Motor neuron (in vitro differentiated cells): Measurements from ENCODE around the gene TLCD1. TPM values are rescaled to one million over a fixed set of nuclear protein-coding genes. Genes with fewer than 3 reads are reported as not detected.

Experiments used
- ATAC-seq, 8 experiments: fragments of 200-7000 bp; cut with Tn5 transposase; replicated peaks in 6 of 8; 2 replicates each; pipeline ENCODE4 v1.8.0; 2021; ENCODE audit warnings: mild to moderate bottlenecking in 8 of 8, moderate library complexity in 8 of 8
- H3K27ac ChIP-seq, 2 donors: fragments of 250-450 bp; sonication (Bioruptor Pico); 2 replicates each; pipeline ENCODE4 v1.9.0; 2021; ENCODE audit warnings: antibody characterized with exemption in 2 of 2, mild to moderate bottlenecking in 2 of 2, moderate library complexity in 1 of 2
- H3K4me1 ChIP-seq, 2 donors: fragments of 250-450 bp; sonication (Bioruptor Pico); replicated peaks in 1 of 2; 2 replicates each; pipeline ENCODE4 v1.6.1; 2021; ENCODE audit warnings: antibody characterized with exemption in 2 of 2, mild to moderate bottlenecking in 2 of 2, moderate library complexity in 1 of 2
- H3K4me3 ChIP-seq, 5 donors: fragments of 250-450 bp; sonication (Bioruptor Pico); 2 replicates each; pipeline ENCODE4 v1.9.0; 2021; ENCODE audit warnings: antibody characterized with exemption in 5 of 5, mild to moderate bottlenecking in 5 of 5, moderate library complexity in 4 of 5
- WGBS, 10 experiments: fragments of 450-650 bp; shearing (Covaris generic); methylation state at CpG; one replicate each; pipeline ENCODE4 v1.0.0; 2022; 5-methylcytosine and 5-hydroxymethylcytosine counted together
- in situ Hi-C, 9 experiments: fragments of 400-800 bp; cut with MboI; loops; one replicate each; pipeline ENCODE4 v1.15.0; 2021; ENCODE audit warnings: low sequenced_read_pairs in 9 of 9, low pct_unique_long_range_greater_than_20kb in 2 of 9; ENCODE audit not compliant: unreplicated experiment in 9 of 9
- total RNA-seq, 8 experiments: library from RNA; unstranded; fragments of 300-600 nt; gene quantifications; 2 replicates each; pipeline versions ENCODE4 v1.2.3 to v1.2.4, GENCODE V29; 2022

TLCD1 gene
- total RNA-seq, 8 experiments from 2014 or later = 3.4 to 38.3 (median 7.5) TPM

- in situ Hi-C loops = loop anchor here in 1 of 9 experiments (25.0 kb wide), 1 partner anchor 367 kb away; no protein-coding TSS in a partner anchor
- peak overlapping the region; percentile 68 to 99 (median 92) for H3K4me3 ChIP-seq
- peaks cover 28 to 37% of the 10 kb centered on the region in 2 donors for H3K4me1 ChIP-seq
- H3K27ac ChIP-seq = peak overlapping the region; percentile 97 to 98
- whole genome bisulfite sequencing, 10 experiments = 0 to 2% (median 0%) methylated on average over 2 to 9 of the region's 31 CpGs; no CpG with 5 or more reads in 4 of the 10 experiments
- peak in 6 of 8 experiments; percentile 6 to 67 (median 61) for ATAC-seq
Observed at GRCh38 chr17:28744972-28745785, 19.1 kb upstream of the TLCD1 start.

DNA sequence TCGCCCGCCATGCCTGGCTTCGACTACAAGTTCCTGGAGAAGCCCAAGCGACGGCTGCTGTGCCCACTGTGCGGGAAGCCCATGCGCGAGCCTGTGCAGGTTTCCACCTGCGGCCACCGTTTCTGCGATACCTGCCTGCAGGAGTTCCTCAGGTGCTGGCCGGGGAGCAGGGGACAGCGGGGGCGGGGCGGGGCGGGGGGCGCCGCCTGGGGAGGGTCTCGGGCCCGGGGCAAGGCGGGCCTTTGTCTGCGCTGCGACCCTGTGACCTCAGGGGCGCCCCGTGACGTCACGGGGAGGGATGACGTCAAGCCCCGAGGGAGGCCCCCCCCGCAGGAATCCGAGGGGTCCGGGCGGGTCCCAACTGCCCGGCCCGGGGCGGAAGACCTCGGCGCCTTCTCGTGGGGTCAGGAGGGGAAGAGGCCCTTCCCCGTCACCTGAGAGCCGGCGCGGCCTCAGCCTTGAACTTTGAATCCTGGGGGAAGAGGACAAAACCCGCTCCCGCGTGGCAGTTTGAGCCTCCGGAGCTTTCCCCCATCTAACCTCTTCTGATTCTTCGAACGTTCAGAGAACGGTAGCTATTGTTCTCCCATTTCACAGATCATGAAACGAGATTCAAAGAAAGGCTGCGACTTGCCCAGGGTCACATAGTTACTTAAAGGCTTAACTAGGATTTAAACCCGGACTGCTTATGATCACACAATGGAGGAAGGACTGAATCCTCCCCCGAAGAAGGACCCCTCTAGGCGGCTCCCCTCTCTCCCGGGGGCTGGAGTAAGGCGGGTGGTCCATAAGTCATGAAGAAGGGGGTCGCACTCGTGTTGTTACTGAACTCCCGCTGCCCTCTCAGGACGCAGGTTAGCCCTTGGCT is 18.3 kb upstream of the TLCD1 start:
- Histone ChIP-seq H3K27ac (peak overlapping the region; percentile 97 to 98), H3K4me1 (peaks cover 24 to 31% of the 10 kb centered on the region in 2 donors), H3K4me3 (peak overlapping the region; percentile 68 to 99 (median 92))
- in situ Hi-C loops = loop anchor here in 1 of 9 experiments (25.0 kb wide), 1 partner anchor 368 kb away; no protein-coding TSS in a partner anchor
- 0% methylated on average over 1 to 8 of the region's 61 CpGs; no CpG with 5 or more reads in 3 of the 10 experiments for WGBS, 10 experiments
- peak in 6 of 8 experiments; percentile 8 to 14 (median 10) for ATAC-seq

- WGBS, 10 experiments = 0 to 12% (median 0%) methylated on average over 1 to 9 of the region's 70 CpGs; no CpG with 5 or more reads in 5 of the 10 experiments
- Histone ChIP-seq H3K4me1 (peaks cover 24 to 31% of the 10 kb centered on the region in 2 donors), H3K27ac (peak within 1 kb of the TSS; percentile 97 to 98), H3K4me3 (peak within 1 kb of the TSS; percentile 68 to 99 (median 92))
- in situ Hi-C loops = loop anchor here in 1 of 9 experiments (25.0 kb wide), 1 partner anchor 369 kb away; no protein-coding TSS in a partner anchor
- ATAC-seq = peak; percentile 53 to 76 (median 70)
Observed at GRCh38 chr17:28743243-28744103, 17.4 kb upstream of the TLCD1 start, which contains the start of gene TRAF4. TRAF4 (plus strand) TSS chr17:28744011; CDS start chr17:28744113, 102 bp downstream.

DNA sequence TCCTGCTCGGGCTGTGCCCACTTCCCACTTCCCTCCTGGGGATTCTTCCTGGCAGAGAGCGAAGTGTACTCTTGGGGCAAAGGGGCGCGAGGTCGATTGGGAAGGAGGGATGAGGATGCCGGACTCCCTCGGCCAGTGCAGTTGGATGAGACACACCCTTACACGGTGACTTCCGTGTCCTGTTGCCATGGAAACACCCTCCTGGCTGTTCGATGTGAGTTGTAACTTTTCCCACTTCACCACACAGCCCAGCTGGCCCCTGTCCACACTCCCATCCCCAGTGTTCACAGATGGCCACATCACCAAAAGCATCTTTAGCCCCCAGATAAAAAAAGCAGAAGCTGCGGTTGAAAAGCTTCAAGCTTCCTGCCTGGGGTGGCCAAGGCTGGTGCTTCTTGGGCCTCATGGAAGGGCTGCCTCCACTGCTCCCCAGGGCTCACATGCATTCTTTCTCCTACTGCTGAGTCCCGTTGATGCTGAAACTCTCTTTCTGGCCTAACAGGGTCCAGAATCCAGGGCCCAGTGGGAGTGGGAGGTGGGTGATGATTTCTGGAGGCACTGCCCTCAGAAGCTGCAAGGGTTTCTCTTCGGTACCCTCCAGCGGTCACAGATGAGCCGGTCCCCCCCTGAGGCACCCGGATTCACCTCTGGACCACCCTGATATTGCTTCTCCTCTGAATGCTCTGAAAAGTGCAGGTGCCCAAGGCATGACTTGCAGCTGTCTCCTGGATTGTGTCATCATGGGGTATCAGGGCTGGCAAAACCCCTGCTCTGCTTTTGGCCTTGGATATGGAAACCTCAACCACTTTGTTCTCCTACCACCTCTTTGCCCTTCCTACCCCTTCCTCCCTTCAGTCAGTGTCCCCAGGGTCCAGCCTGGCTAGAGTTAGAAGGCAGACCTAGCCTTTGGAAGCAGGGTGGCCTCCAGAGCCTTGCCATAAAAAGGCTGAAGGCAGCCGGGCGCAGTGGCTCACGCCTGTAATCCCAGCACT is 15.6 kb upstream of the TLCD1 start:
- Histone ChIP-seq H3K27ac (peak overlapping the region in 1 of 2 donors; percentile 97), H3K4me3 (no peak overlapping the region), H3K4me1 (peaks cover 22 to 29% of the 10 kb centered on the region in 2 donors)
- WGBS, 10 experiments = 70 to 100% (median 94%) methylated on average over 1 to 6 of the region's 19 CpGs; no CpG with 5 or more reads in 4 of the 10 experiments
- in situ Hi-C loops = loop anchor here in 1 of 9 experiments (25.0 kb wide), 1 partner anchor 371 kb away; no protein-coding TSS in a partner anchor
- no peak for ATAC-seq

- no peak for ATAC-seq
- H3K4me1 ChIP-seq = peaks cover 12 to 19% of the 10 kb centered on the region in 2 donors
- no peak overlapping the region for H3K4me3 ChIP-seq
- no peak overlapping the region for H3K27ac ChIP-seq
- WGBS, 10 experiments = 39 to 100% (median 93%) methylated on average over 1 to 4 of the region's 10 CpGs; no CpG with 5 or more reads in 2 of the 10 experiments
- in situ Hi-C loops = loop anchor here in 1 of 9 experiments (25.0 kb wide), 1 partner anchor 372 kb away; no protein-coding TSS in a partner anchor
Observed at GRCh38 chr17:28740406-28741357, 14.6 kb upstream of the TLCD1 start.

GRCh38 chr17:28738680-28739384 is 12.8 kb upstream of the TLCD1 start:
- Histone ChIP-seq H3K4me3 (no peak overlapping the region), H3K4me1 (peaks cover 11 to 18% of the 10 kb centered on the region in 2 donors), H3K27ac (no peak overlapping the region)
- in situ Hi-C loops = loop anchor here in 1 of 9 experiments (25.0 kb wide), 1 partner anchor 373 kb away; no protein-coding TSS in a partner anchor
- ATAC-seq = no peak
- 81 to 100% (median 100%) methylated on average over 1 to 5 of the region's 10 CpGs; no CpG with 5 or more reads in 5 of the 10 experiments for WGBS, 10 experiments

DNA sequence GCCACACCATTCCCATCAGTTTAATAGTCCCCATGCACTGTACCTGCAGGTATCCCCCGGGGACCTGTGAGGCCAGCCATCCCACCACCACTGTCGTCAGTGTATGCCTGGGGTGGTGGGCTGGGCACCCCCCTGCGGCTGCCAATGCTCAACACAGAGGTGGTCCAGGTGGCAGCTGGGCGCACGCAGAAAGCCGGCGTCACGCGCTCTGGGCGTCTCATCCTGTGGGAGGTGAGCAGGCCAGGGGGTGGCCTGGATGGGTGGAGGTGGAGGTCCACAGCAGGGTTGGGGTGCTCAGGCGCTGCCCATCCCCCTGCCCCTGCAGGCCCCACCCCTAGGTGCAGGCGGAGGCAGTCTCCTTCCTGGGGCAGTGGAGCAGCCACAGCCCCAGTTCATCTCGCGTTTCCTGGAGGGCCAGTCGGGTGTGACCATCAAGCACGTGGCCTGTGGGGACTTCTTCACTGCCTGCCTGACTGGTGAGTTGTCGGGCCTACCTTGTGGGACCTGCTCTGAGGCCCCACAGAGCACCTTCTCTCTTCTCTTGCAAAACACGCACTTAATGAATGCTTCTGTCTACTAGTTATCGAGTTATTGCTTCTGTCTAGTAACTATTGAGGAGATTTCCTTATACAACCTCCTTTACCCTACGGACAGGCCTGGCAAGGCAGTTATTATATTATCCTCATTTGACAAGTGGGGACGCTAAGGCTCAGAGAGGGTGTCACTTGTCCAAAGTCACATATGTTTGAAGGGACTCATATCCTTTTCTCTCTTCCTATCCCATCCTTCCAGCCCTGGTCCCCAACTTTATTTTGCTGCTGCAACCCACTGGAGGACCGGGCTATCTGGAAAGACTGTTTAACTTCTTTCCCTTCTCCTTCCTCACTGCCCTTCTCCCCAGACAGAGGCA is 12.0 kb upstream of the TLCD1 start:
- ATAC-seq = peak in 4 of 8 experiments; percentile 7 to 12 (median 10)
- H3K27ac ChIP-seq = no peak overlapping the region
- whole genome bisulfite sequencing, 10 experiments = 20 to 100% (median 84%) methylated on average over 1 to 9 of the region's 22 CpGs; no CpG with 5 or more reads in 4 of the 10 experiments
- in situ Hi-C loops = loop anchor here in 1 of 9 experiments (25.0 kb wide), 1 partner anchor 374 kb away; no protein-coding TSS in a partner anchor
- peaks cover 8 to 18% of the 10 kb centered on the region in 2 donors for H3K4me1 ChIP-seq
- no peak overlapping the region for H3K4me3 ChIP-seq

GRCh38 chr17:28737316-28737715 is 11.3 kb upstream of the TLCD1 start:
- H3K27ac ChIP-seq = no peak overlapping the region
- ATAC-seq = no peak
- 95% methylated on average over 4 of the region's 12 CpGs; no CpG with 5 or more reads in 9 of the 10 experiments for WGBS, 10 experiments
- peaks cover under 1 to 13% of the 10 kb centered on the region in 2 donors for H3K4me1 ChIP-seq
- in situ Hi-C loops = loop anchor here in 1 of 9 experiments (25.0 kb wide), 1 partner anchor 375 kb away; no protein-coding TSS in a partner anchor
- H3K4me3 ChIP-seq = no peak overlapping the region
